SK-N-SH (cell line): Measurements from ENCODE around the gene NUP54. TPM values are rescaled to one million over a fixed set of nuclear protein-coding genes. Genes with fewer than 3 reads are reported as not detected.

Experiments used
- CTCF ChIA-PET: fragments of 300-600, 350-600 bp; formaldehyde crosslinking; extraction: SDS; loops from one replicate; lab custom pipeline; 2021; lab: Yijun Ruan, JAX
- POLR2A ChIA-PET: fragments of 350-600 bp; sonication (Branson Sonifier 250); formaldehyde crosslinking; extraction: SDS; loops from one replicate; lab custom pipeline; 2020; ENCODE audit warnings: antibody characterized with exemption, inconsistent platforms; lab: Yijun Ruan, JAX
- DNase-seq: peaks from one replicate; pipeline ENCODE4 v3.0.0; 2012
- H2AFZ ChIP-seq: fragments of 200-600 bp; sonication (generic); 2 replicates; pipeline ENCODE4 v1.8.1; 2016; ENCODE audit warnings: antibody characterized with exemption, mild to moderate bottlenecking, low read depth
- H3F3A ChIP-seq: fragments of 200-600 bp; sonication (generic); replicated peaks from 2 replicates; pipeline ENCODE3; 2016; ENCODE audit warnings: antibody characterized with exemption, mild to moderate bottlenecking; ENCODE audit not compliant: insufficient read depth
- H3K27ac ChIP-seq, 2 experiments: fragments of 200-500 bp in 1 of 2; fragments of 200-600 bp in 1 of 2; sonication (Bioruptor generic) in 1 of 2; sonication (generic), shearing (Covaris generic) in 1 of 2; 2 replicates each; pipeline versions ENCODE4 v1.5.1 to v1.6.1; 2014 to 2016; ENCODE audit warnings: low read depth in 2 of 2, inconsistent platforms in 1 of 2, low read length in 1 of 2, mild to moderate bottlenecking in 1 of 2, mixed read lengths in 1 of 2
- H3K27me3 ChIP-seq: fragments of 200-600 bp; sonication (generic), shearing (Covaris generic); 2 replicates; pipeline ENCODE4 v1.6.1; 2016; ENCODE audit warnings: mixed run types; ENCODE audit not compliant: insufficient read depth
- H3K36me3 ChIP-seq, 2 experiments: fragments of 200-500 bp in 1 of 2; fragments of 200-600 bp in 1 of 2; sonication (Bioruptor generic) in 1 of 2; sonication (generic) in 1 of 2; replicated peaks in 1 of 2; 2 replicates each; pipeline versions ENCODE3 to v1.5.1; 2014 to 2016; ENCODE audit warnings: low read length in 1 of 2, mild to moderate bottlenecking in 1 of 2; ENCODE audit not compliant: insufficient read depth in 2 of 2, control insufficient read depth in 1 of 2
- H3K4me1 ChIP-seq, 2 experiments: fragments of 200-500 bp in 1 of 2; fragments of 200-600 bp in 1 of 2; sonication (Bioruptor generic) in 1 of 2; sonication (generic), shearing (Covaris generic) in 1 of 2; 2 replicates each; pipeline versions ENCODE4 v1.5.1 to v1.6.1; 2014 to 2016; ENCODE audit warnings: low read depth in 1 of 2, low read length in 1 of 2, mixed run types in 1 of 2; ENCODE audit not compliant: insufficient read depth in 2 of 2, control insufficient read depth in 1 of 2
- H3K4me2 ChIP-seq: fragments of 200-600 bp; sonication (generic), shearing (Covaris generic); 2 replicates; pipeline ENCODE4 v1.6.1; 2017; ENCODE audit warnings: mixed run types
- H3K4me3 ChIP-seq, 2 experiments: fragments of 200-500 bp in 1 of 2; fragments of 200-600 bp in 1 of 2; sonication (Bioruptor generic) in 1 of 2; sonication (generic), shearing (Covaris generic) in 1 of 2; 2 replicates each; pipeline versions ENCODE4 v1.5.1 to v1.8.1; 2014 to 2016; ENCODE audit warnings: low read depth in 2 of 2, inconsistent platforms in 1 of 2, low read length in 1 of 2, mild to moderate bottlenecking in 1 of 2, mixed read lengths in 1 of 2, moderate library complexity in 1 of 2
- H3K79me2 ChIP-seq: fragments of 200-600 bp; sonication (generic); 2 replicates; pipeline ENCODE4 v1.8.1; 2017; ENCODE audit warnings: mild to moderate bottlenecking; ENCODE audit not compliant: insufficient read depth
- H3K9ac ChIP-seq: fragments of 200-600 bp; sonication (generic); 2 replicates; pipeline ENCODE4 v1.6.1; 2017; ENCODE audit warnings: mixed run types
- H3K9me2 ChIP-seq: fragments of 200-600 bp; sonication (generic); 2 replicates; pipeline ENCODE4 v1.6.1; 2017; ENCODE audit warnings: mixed run types
- H3K9me3 ChIP-seq: fragments of 200-600 bp; sonication (generic); 2 replicates; pipeline ENCODE4 v1.6.1; 2017; ENCODE audit warnings: mixed run types, mild to moderate bottlenecking, moderate library complexity
- H4K20me1 ChIP-seq: fragments of 200-600 bp; sonication (generic); 2 replicates; pipeline ENCODE4 v1.6.1; 2017; ENCODE audit warnings: mild to moderate bottlenecking, mixed run types; ENCODE audit not compliant: insufficient read depth
- CTCF ChIP-seq: fragments of 200-600 bp; sonication (generic); IDR thresholded peaks from 2 replicates; pipeline ENCODE4 v1.6.1; 2017; ENCODE audit warnings: antibody characterized with exemption, mild to moderate bottlenecking, moderate library complexity
- FOSL2 ChIP-seq: IDR thresholded peaks from 2 replicates; pipeline ENCODE4 v1.4.0; 2012; ENCODE audit warnings: low read depth, mild to moderate bottlenecking, moderate library complexity, borderline replicate concordance
- FOXJ3 ChIP-seq: sonication (generic); formaldehyde crosslinking; IDR thresholded peaks from 2 replicates; pipeline ENCODE4 v1.5.1; 2020; ENCODE audit warnings: mild to moderate bottlenecking, missing genetic modification reagents
- GABPA ChIP-seq: IDR thresholded peaks from 2 replicates; pipeline ENCODE4 v1.4.0; 2012; ENCODE audit warnings: low read depth, mild to moderate bottlenecking
- GATA2 ChIP-seq: sonication (generic); formaldehyde crosslinking; IDR thresholded peaks from 2 replicates; pipeline ENCODE4 v1.5.0; 2020; ENCODE audit warnings: mild to moderate bottlenecking, missing genetic modification reagents
- IRF3 ChIP-seq: fragments of 150-350 bp; IDR thresholded peaks from 2 replicates; pipeline ENCODE4 v1.6.1; 2016; ENCODE audit warnings: mild to moderate bottlenecking, low read depth, low read length
- MAX ChIP-seq: IDR thresholded peaks from 2 replicates; pipeline ENCODE4 v1.4.0; 2012; ENCODE audit warnings: low read depth
- MEF2A ChIP-seq: IDR thresholded peaks from 2 replicates; pipeline ENCODE4 v1.4.0; 2012; ENCODE audit warnings: low read depth, borderline replicate concordance
- MXI1 ChIP-seq: IDR thresholded peaks from 2 replicates; pipeline ENCODE4 v1.6.1; 2012; ENCODE audit warnings: mild to moderate bottlenecking, low read depth, low read length, improper control_type of control experiment
- NFIC ChIP-seq: IDR thresholded peaks from 2 replicates; pipeline ENCODE4 v1.4.0; 2012; ENCODE audit warnings: borderline replicate concordance
- PBX3 ChIP-seq: IDR thresholded peaks from 2 replicates; pipeline ENCODE4; 2012
- POLR2AphosphoS5 ChIP-seq: IDR thresholded peaks from 2 replicates; pipeline ENCODE4 v1.6.1; 2012; ENCODE audit warnings: low read depth, low read length
- RCOR1 ChIP-seq: fragments of 150-350 bp; IDR thresholded peaks from 2 replicates; pipeline ENCODE4 v1.6.1; 2017; ENCODE audit warnings: antibody characterized with exemption, low read length
- RFX5 ChIP-seq: IDR thresholded peaks from 2 replicates; pipeline ENCODE4 v1.6.1; 2012; ENCODE audit warnings: mild to moderate bottlenecking, improper control_type of control experiment, low read length
- TEAD4 ChIP-seq: IDR thresholded peaks from 2 replicates; pipeline ENCODE4 v1.4.0; 2012; ENCODE audit warnings: mild to moderate bottlenecking, borderline replicate concordance; ENCODE audit not compliant: insufficient read depth
- ZBTB33 ChIP-seq: IDR thresholded peaks from 2 replicates; pipeline ENCODE4 v1.4.0; 2012; ENCODE audit warnings: low read depth, borderline replicate concordance
- WGBS: methylation state at CpG from one replicate; pipeline ENCODE4 v1.1.6; 2017; ENCODE audit warnings: low lambda C conversion rate; 5-methylcytosine and 5-hydroxymethylcytosine counted together
- polyA plus RNA-seq, 3 experiments: library from polyadenylated mRNA; depleted of rRNA; stranded (reverse); fragments of >200 nt; gene quantifications; 2 replicates each; pipeline ENCODE4 v1.2.3, GENCODE V29; 2012

The NUP54 gene
- polyA plus RNA-seq, 1 of the 3 experiments (the other 2 are of a cell fraction), result 19.4 TPM

GRCh38 chr4:76127754-76128153 is 20.4 kb downstream of the NUP54 start (continued):
- TF ChIP-seq MAX, result no peak

GRCh38 chr4:76125816-76126215 is 22.4 kb downstream of the NUP54 start:
- TF ChIP-seq MXI1, result no peak
- no peak for TF ChIP-seq GATA2
- TF ChIP-seq NFIC, result no peak
- TF ChIP-seq RFX5, result no peak
- no peak for TF ChIP-seq TEAD4
- TF ChIP-seq MEF2A, result no peak
- TF ChIP-seq, all 33 proteins: peak for 0
- CTCF ChIA-PET, result interaction anchor here (0.6 kb wide), 1 partner anchor 1003 kb away, joined by 4 read pairs; no protein-coding TSS in a partner anchor
- peaks cover 59 to 67% of the 10 kb centered on the region in 2 experiments for H3K36me3 ChIP-seq

GRCh38 chr4:76120199-76120598 is 28.0 kb downstream of the NUP54 start:
- Histone ChIP-seq H3K4me3 (no peak overlapping the region), H2AFZ (no peak overlapping the region), H3K9ac (no peak overlapping the region), H4K20me1 (no peaks in the 10 kb centered on the region), H3K36me3 (peaks cover 66 to 87% of the 10 kb centered on the region in 2 experiments), H3K79me2 (0 out of 2 replicates have a peak, but pooled peaks cover 3% of the 10 kb centered on the region), H3K27ac (no peak overlapping the region), H3K4me2 (no peak overlapping the region), H3K9me2 (no peaks in the 10 kb centered on the region), H3K4me1 (no peaks in the 10 kb centered on the region), H3F3A (peaks cover 3% of the 10 kb centered on the region), H3K9me3 (peaks cover 7% of the 10 kb centered on the region), H3K27me3 (no peaks in the 10 kb centered on the region)
- POLR2A ChIA-PET, result interaction anchor here (0.6 kb wide), 1 partner anchor 217 kb away, joined by 3 read pairs; no protein-coding TSS in a partner anchor
- DNase-seq, result no peak
- CTCF ChIA-PET, result interaction anchor here (1.0 kb wide), 1 partner anchor 33 kb away, joined by 3 read pairs; no protein-coding TSS in a partner anchor
- TF ChIP-seq IRF3 (no peak), RCOR1 (no peak), GATA2 (no peak), MEF2A (no peak), GABPA (no peak), CTCF (no peak), POLR2AphosphoS5 (no peak), FOXJ3 (CRISPR knock-in tag) (no peak), TEAD4 (no peak), PBX3 (no peak), FOSL2 (no peak), ZBTB33 (no peak)
- 96% methylated on average over 4 of the region's 4 CpGs for WGBS

More at GRCh38 chr4:76125816-76126215, 22.4 kb downstream of the NUP54 start:
- no peak overlapping the region for H3K4me2 ChIP-seq
- H3K4me3 ChIP-seq, result no peak overlapping the region
- no peaks in the 10 kb centered on the region; a peak in 1 of 4 replicates for H3K4me1 ChIP-seq
- POLR2A ChIA-PET, result no interaction called here
- peaks cover 4% of the 10 kb centered on the region for H3F3A ChIP-seq
- no peak overlapping the region for H2AFZ ChIP-seq
- H3K79me2 ChIP-seq, result peaks cover 20% of the 10 kb centered on the region; the same call in 1 of the 2 replicates
- H4K20me1 ChIP-seq, result no peaks in the 10 kb centered on the region
- H3K9ac ChIP-seq, result no peak overlapping the region
- peaks cover 7% of the 10 kb centered on the region for H3K9me3 ChIP-seq
- no peak overlapping the region for H3K27ac ChIP-seq
- no peaks in the 10 kb centered on the region for H3K27me3 ChIP-seq
- no peak for DNase-seq
- no peaks in the 10 kb centered on the region for H3K9me2 ChIP-seq
